OCI-LY3 (cell line): Measurements from ENCODE around the gene TTC13.

Experiments used
- EZH2phosphoT487 ChIP-seq: fragments of 200-600 bp; shearing (Covaris generic); IDR thresholded peaks from 2 replicates; pipeline ENCODE4 v1.6.1; 2018; ENCODE audit warnings: antibody characterized with exemption, mixed run types, low read depth
- TF ChIP-seq, protein P1 (sequence below): fragments of 200-600, 300-600 bp; sonication (generic); IDR thresholded peaks from 2 replicates; pipeline ENCODE4 v1.5.1; 2014; ENCODE audit warnings: antibody characterized with exemption, low read length, low read depth

DNA sequence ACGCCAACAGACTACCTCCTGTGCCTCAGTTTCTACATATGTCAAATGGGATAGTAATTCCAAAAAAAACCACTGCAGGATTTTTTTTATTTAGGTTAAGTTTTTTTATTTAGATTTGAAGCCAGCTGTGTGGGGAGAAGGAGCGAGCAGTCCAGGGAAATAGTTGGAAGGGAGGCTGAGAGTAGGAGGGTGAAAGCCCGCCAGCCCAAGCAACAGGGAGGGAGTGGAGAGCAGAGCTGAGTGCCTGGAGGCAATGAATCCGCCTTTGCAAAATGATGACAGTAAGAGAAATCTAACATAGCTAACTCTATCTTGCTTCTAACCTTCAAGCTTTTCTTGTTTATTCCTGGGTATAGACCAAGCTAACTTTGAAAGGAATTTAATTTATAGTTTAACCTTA is 94.7 kb downstream of the TTC13 start:
- TF ChIP-seq, protein P1, sequence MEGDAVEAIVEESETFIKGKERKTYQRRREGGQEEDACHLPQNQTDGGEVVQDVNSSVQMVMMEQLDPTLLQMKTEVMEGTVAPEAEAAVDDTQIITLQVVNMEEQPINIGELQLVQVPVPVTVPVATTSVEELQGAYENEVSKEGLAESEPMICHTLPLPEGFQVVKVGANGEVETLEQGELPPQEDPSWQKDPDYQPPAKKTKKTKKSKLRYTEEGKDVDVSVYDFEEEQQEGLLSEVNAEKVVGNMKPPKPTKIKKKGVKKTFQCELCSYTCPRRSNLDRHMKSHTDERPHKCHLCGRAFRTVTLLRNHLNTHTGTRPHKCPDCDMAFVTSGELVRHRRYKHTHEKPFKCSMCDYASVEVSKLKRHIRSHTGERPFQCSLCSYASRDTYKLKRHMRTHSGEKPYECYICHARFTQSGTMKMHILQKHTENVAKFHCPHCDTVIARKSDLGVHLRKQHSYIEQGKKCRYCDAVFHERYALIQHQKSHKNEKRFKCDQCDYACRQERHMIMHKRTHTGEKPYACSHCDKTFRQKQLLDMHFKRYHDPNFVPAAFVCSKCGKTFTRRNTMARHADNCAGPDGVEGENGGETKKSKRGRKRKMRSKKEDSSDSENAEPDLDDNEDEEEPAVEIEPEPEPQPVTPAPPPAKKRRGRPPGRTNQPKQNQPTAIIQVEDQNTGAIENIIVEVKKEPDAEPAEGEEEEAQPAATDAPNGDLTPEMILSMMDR = no peak
- no peak for TF ChIP-seq EZH2phosphoT487
